ENCODE data around the gene DTNBP1.

The DTNBP1 gene

DNA sequence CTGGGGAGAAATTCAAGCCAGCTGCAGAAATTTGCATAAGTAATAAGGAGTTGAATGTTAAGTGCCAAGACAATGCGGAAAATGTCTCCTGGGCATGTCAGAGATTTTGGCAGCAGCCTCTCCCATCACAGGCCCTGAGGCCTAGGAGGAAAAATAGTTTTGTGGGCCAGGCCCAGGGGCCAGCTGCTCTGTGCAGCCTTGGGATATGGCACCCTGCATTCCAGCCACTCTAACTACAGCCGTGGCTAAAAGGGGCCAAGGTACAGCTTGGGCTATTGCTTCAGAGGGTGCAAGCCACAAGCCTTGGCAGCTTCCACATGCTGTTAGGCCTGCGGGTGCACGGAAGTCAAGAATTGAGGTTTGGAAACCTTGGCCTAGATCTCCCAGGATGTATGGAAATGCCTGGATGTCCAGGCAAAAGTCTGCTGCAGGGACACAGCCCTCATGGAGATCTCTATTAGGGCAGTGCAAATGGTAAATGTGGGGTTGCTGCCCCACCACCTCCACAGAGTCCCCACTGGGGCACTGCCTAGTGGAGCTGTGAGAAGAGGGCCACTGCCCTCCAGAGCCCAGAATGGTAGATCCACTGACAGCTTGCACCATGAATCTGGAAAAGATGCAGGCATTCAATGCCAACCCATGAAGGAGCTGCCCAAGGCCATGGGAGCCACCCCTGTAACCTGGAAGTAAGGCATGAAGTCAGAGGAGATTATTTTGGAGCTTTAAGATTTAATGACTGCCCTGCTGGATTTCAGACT, 126.5 kb downstream of the DTNBP1 start:
- TF ChIP-seq, protein P1, sequence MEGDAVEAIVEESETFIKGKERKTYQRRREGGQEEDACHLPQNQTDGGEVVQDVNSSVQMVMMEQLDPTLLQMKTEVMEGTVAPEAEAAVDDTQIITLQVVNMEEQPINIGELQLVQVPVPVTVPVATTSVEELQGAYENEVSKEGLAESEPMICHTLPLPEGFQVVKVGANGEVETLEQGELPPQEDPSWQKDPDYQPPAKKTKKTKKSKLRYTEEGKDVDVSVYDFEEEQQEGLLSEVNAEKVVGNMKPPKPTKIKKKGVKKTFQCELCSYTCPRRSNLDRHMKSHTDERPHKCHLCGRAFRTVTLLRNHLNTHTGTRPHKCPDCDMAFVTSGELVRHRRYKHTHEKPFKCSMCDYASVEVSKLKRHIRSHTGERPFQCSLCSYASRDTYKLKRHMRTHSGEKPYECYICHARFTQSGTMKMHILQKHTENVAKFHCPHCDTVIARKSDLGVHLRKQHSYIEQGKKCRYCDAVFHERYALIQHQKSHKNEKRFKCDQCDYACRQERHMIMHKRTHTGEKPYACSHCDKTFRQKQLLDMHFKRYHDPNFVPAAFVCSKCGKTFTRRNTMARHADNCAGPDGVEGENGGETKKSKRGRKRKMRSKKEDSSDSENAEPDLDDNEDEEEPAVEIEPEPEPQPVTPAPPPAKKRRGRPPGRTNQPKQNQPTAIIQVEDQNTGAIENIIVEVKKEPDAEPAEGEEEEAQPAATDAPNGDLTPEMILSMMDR (IDR thresholded peaks at IDR 0.05; ENCODE audit: borderline replicate concordance, control extremely low read depth, extremely low read depth, insufficient read depth, missing control alignments): no peak
- no peak for DNase-seq (ENCODE audit: low spot score)
- in situ Hi-C loops (cut with MboI; ENCODE audit: low sequenced_read_pairs, unreplicated experiment): no loop called here

DNA sequence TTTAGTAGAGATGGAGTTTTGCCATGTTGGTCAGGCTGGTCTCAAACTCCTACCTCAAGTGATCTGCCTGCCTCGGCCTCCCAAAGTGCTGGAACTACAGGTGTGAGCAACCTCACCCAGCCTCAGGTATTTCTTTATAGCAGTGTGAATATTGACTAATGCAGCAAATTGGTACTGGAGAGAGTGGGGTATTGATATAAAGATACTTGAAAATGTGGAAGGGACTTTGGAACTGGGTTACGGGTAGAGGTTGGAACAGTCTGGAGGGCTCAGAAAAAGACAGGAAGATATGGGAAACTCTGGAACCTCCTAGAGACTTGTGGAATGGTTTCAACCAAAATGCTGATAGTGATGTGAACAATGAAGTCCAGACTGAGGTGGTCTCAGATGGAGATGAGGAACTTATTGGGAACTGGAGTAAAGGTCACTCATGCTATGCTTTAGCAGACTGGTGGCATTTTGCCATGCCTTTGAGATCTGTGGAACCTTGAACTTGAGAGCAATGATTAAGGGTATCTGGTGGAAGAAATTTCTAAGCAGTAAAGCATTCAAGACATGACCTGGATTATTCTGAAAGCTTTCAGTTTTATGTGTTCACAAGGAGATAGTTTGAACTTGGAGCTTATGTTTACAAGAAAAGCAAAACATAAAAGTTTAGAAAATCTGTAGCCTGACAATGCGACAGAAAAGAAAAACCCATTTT, 127.2 kb downstream of the DTNBP1 start:
- in situ Hi-C loops (cut with MboI; ENCODE audit: low sequenced_read_pairs, unreplicated experiment): no loop called here
- no peak for DNase-seq (ENCODE audit: low spot score)

DNA sequence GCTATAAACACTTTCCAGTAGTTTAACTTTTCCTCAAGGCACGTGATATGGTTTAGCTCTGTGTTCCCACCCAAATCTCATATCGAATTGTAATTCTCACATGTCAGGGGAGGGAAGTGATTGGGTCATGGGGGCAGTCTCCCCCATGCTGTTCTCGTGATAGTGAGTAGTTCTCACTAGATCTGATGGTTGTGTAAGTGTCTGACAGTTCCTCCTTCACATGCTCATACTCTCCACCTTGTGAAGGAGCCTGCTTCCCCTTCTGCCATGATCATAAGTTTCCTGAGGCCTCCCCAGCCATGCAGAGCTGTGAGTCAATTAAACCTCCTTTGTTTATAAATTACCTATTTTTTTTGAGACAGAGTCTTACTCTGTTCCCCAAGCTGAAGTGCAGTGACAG, 127.9 kb downstream of the DTNBP1 start:
- no peak for DNase-seq (ENCODE audit: low spot score)
- TF ChIP-seq, protein P1 (IDR thresholded peaks at IDR 0.05; ENCODE audit: borderline replicate concordance, control extremely low read depth, extremely low read depth, insufficient read depth, missing control alignments): no peak
- in situ Hi-C loops (cut with MboI; ENCODE audit: low sequenced_read_pairs, unreplicated experiment): no loop called here

More for the DNA sequence above, 127.2 kb downstream of the DTNBP1 start:
- TF ChIP-seq, protein P1 (IDR thresholded peaks at IDR 0.05; ENCODE audit: borderline replicate concordance, control extremely low read depth, extremely low read depth, insufficient read depth, missing control alignments): no peak

DNA sequence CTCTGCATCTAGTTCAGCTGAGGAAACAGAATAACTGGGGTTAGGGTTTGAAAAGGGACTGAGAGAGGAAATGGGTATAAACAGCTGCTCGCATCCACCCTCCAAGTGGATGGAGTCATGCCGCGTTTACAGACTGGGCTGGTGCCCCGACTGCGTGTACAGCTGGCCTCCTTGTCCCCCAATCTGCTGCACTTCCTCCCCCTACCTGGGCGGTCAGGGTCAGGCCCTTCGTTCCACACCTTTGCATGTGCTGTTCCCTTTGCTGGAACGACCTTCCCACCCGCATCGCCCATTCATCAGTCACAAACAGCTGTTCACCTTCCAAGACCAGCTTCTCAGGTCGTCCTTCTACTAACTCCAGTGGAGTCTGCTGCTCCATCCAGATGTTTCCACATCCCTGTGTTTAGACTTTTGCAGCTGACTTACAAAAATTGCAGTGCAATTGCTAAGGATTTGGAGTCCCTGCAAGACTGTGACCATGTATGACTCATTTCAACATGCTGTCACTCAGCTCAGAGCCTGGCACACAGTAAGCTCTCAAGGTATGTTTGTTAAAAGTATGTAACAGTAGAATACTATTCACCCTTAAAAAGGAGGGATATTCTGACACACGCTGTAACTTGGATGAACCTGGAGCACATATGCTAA, 129.3 kb downstream of the DTNBP1 start:
- DNase-seq (ENCODE audit: low spot score): no peak
- in situ Hi-C loops (cut with MboI; ENCODE audit: low sequenced_read_pairs, unreplicated experiment): no loop called here
- TF ChIP-seq, protein P1 (IDR thresholded peaks at IDR 0.05; ENCODE audit: borderline replicate concordance, control extremely low read depth, extremely low read depth, insufficient read depth, missing control alignments): no peak

DNA sequence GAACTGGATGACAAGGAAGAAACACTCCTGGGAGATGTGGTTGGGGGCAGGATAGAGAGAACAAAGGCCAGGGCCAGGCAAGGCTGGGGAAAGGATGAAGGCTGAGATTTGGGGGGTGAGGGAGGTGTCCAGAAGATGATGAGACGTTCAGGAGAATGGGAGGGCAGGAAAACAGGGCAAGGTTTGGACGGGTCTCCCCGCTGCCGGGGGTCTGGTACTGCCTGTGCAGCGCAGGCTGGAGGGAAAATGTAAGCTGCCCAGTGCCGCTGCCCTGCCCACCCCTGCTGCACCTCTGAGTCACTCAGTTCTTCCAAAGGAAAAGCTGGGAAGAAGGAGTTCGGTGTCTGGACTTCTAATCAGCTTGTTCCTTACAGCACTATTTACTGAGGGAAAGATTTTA, 130.9 kb downstream of the DTNBP1 start:
- TF ChIP-seq, protein P1 (IDR thresholded peaks at IDR 0.05; ENCODE audit: borderline replicate concordance, control extremely low read depth, extremely low read depth, insufficient read depth, missing control alignments): no peak
- no peak for DNase-seq (ENCODE audit: low spot score)
- in situ Hi-C loops (cut with MboI; ENCODE audit: low sequenced_read_pairs, unreplicated experiment): no loop called here

DNA sequence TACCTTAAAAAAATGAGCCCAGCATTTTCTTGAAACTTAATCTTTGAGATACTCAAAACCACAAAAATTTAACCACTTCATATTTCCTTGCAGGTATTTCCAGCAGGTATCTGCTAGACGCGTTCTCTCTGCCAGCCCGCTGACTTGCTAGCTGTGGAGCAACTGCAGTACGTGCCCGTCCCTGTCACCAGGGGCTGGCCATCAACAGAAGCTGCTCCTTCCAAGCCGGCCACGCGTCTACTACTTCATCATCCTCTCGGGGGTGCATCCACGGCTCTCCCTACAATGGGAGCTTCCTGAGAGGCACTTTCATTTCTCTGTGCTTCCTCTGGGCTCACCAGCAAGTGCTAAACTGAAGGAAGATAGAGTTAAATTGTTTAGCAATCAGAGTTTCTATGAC, 132.4 kb downstream of the DTNBP1 start:
- DNase-seq (ENCODE audit: low spot score): no peak
- TF ChIP-seq, protein P1 (IDR thresholded peaks at IDR 0.05; ENCODE audit: borderline replicate concordance, control extremely low read depth, extremely low read depth, insufficient read depth, missing control alignments): no peak
- in situ Hi-C loops (cut with MboI; ENCODE audit: low sequenced_read_pairs, unreplicated experiment): no loop called here

Data from GM13976 (cell line).